IMR-90 (cell line): ENCODE data around the gene GPR152. TPM values are rescaled to one million over a fixed set of nuclear protein-coding genes. Genes with fewer than 3 reads are reported as not detected.

ENCODE experiments used
- ATAC-seq: fragments of 200-7000 bp; cut with Tn5 transposase; 2 replicates; pipeline ENCODE4 v1.9.1; 2020; ENCODE audit warnings: low read depth, mild to moderate bottlenecking, moderate library complexity
- BruUV-seq: library from RNA; stranded (reverse); fragments of 400-500 nt; replicated peaks from 2 replicates; lab custom pipeline; 2021; lab: Mats Ljungman, UMichigan
- CTCF ChIA-PET: fragments of 300-600 bp; formaldehyde crosslinking; extraction: SDS; loops from one replicate; lab custom pipeline; 2021; ENCODE audit warnings: antibody characterized with exemption; lab: Yijun Ruan, JAX
- POLR2A ChIA-PET: fragments of 300-600 bp; sonication (Branson Sonifier 250); formaldehyde crosslinking; loops from one replicate; lab custom pipeline; 2022; ENCODE audit warnings: antibody characterized with exemption; ENCODE audit not compliant: unreplicated experiment; lab: Charles Lee
- DNase-seq: peaks from one replicate; pipeline ENCODE4 v3.0.0; 2013
- H2AFZ ChIP-seq: replicated peaks from 2 replicates; pipeline ENCODE3; 2013; ENCODE audit warnings: low read length, mild to moderate bottlenecking; ENCODE audit not compliant: poor library complexity
- H2AK5ac ChIP-seq: 2 replicates; pipeline ENCODE4 v1.6.1; 2013; ENCODE audit warnings: low read depth, low read length, inconsistent platforms
- H2AK9ac ChIP-seq: replicated peaks from 2 replicates; pipeline ENCODE3; 2013; ENCODE audit warnings: mild to moderate bottlenecking, low read depth, low read length, moderate library complexity; ENCODE audit not compliant: poor library complexity
- H2BK120ac ChIP-seq: 2 replicates; pipeline ENCODE4 v1.6.1; 2013; ENCODE audit warnings: low read depth, low read length, inconsistent platforms
- H2BK15ac ChIP-seq: 3 replicates; pipeline ENCODE4 v1.6.1; 2013; ENCODE audit warnings: low read depth, low read length, inconsistent platforms
- H2BK20ac ChIP-seq: 2 replicates; pipeline ENCODE4 v1.6.1; 2013; ENCODE audit warnings: low read depth, mild to moderate bottlenecking, inconsistent platforms, low read length, moderate library complexity
- H2BK5ac ChIP-seq: 2 replicates; pipeline ENCODE4 v1.6.1; 2013; ENCODE audit warnings: mild to moderate bottlenecking, low read depth, low read length, inconsistent platforms; ENCODE audit not compliant: poor library complexity, severe bottlenecking
- H3K14ac ChIP-seq: replicated peaks from 2 replicates; pipeline ENCODE4 v1.6.1; 2013; ENCODE audit warnings: low read depth, low read length, inconsistent platforms
- H3K18ac ChIP-seq: 2 replicates; pipeline ENCODE4 v1.6.1; 2013; ENCODE audit warnings: low read depth, low read length, control low read depth
- H3K23ac ChIP-seq: 2 replicates; pipeline ENCODE4 v1.6.1; 2013; ENCODE audit warnings: low read depth, low read length, inconsistent platforms
- H3K27ac ChIP-seq: 2 replicates; pipeline ENCODE4 v1.5.1; 2013; ENCODE audit warnings: mild to moderate bottlenecking, control low read depth, low read length; ENCODE audit not compliant: insufficient read depth
- H3K27me3 ChIP-seq: 2 replicates; pipeline ENCODE4 v1.6.1; 2013; ENCODE audit warnings: low read length; ENCODE audit not compliant: control insufficient read depth, insufficient read depth
- H3K36me3 ChIP-seq: 2 replicates; pipeline ENCODE4 v1.6.1; 2013; ENCODE audit warnings: low read length, mixed read lengths; ENCODE audit not compliant: control insufficient read depth, insufficient read depth
- H3K4ac ChIP-seq: 2 replicates; pipeline ENCODE4 v1.6.1; 2013; ENCODE audit warnings: low read depth, low read length, inconsistent platforms
- H3K4me1 ChIP-seq: 2 replicates; pipeline ENCODE4 v1.6.1; 2013; ENCODE audit warnings: low read length, mixed read lengths; ENCODE audit not compliant: control insufficient read depth, insufficient read depth
- H3K4me2 ChIP-seq: 2 replicates; pipeline ENCODE4 v1.6.1; 2013; ENCODE audit warnings: low read depth, mild to moderate bottlenecking, control low read depth, low read length, moderate library complexity
- H3K4me3 ChIP-seq: 2 replicates; pipeline ENCODE4 v1.5.1; 2013; ENCODE audit warnings: low read depth, mild to moderate bottlenecking, control low read depth, low read length, moderate library complexity; ENCODE audit not compliant: insufficient read depth
- H3K56ac ChIP-seq: 2 replicates; pipeline ENCODE4 v1.6.1; 2013; ENCODE audit warnings: low read length, inconsistent platforms; ENCODE audit not compliant: insufficient read depth; ENCODE audit errors: extremely low read depth
- H3K79me1 ChIP-seq, 2 experiments: 2 replicates each; pipeline ENCODE4 v1.6.1; 2013; ENCODE audit warnings: low read length in 2 of 2, inconsistent platforms in 1 of 2, low read depth in 1 of 2
- H3K9ac ChIP-seq: 2 replicates; pipeline ENCODE4 v1.6.1; 2013; ENCODE audit warnings: low read depth, low read length, control low read depth
- H3K9me1 ChIP-seq: 2 replicates; pipeline ENCODE4 v1.6.1; 2013; ENCODE audit warnings: low read length, inconsistent platforms; ENCODE audit not compliant: insufficient read depth
- H3K9me3 ChIP-seq: 2 replicates; pipeline ENCODE4 v1.6.1; 2013; ENCODE audit warnings: low read length; ENCODE audit not compliant: control insufficient read depth, insufficient read depth
- H4K20me1 ChIP-seq: 2 replicates; pipeline ENCODE4 v1.6.1; 2013; ENCODE audit warnings: low read length, inconsistent platforms; ENCODE audit not compliant: insufficient read depth
- H4K5ac ChIP-seq: 2 replicates; pipeline ENCODE4 v1.6.1; 2013; ENCODE audit warnings: mild to moderate bottlenecking, low read depth, low read length, control low read depth
- H4K8ac ChIP-seq, 2 experiments: 2 replicates each; pipeline ENCODE4 v1.6.1; 2013; ENCODE audit warnings: low read depth in 2 of 2, low read length in 2 of 2, control low read depth in 1 of 2, inconsistent platforms in 1 of 2
- H4K91ac ChIP-seq: 2 replicates; pipeline ENCODE4 v1.6.1; 2013; ENCODE audit warnings: low read depth, low read length, inconsistent platforms; ENCODE audit not compliant: insufficient read depth
- BHLHE40 ChIP-seq: fragments of 150-350 bp; IDR thresholded peaks from 2 replicates; pipeline ENCODE4 v1.6.1; 2016; ENCODE audit warnings: mild to moderate bottlenecking, low read depth, low read length
- CEBPB ChIP-seq: IDR thresholded peaks from 2 replicates; pipeline ENCODE4 v1.6.1; 2012; ENCODE audit warnings: low read depth, low read length, improper control_type of control experiment
- CHD1 ChIP-seq: IDR thresholded peaks from 2 replicates; pipeline ENCODE4 v1.6.1; 2012; ENCODE audit warnings: low read depth, low read length, improper control_type of control experiment
- CTCF ChIP-seq: conservative IDR thresholded peaks from 2 replicates; pipeline ENCODE4 v1.5.1; 2012; ENCODE audit warnings: mild to moderate bottlenecking, low read depth, low read length, improper control_type of control experiment
- ELK1 ChIP-seq: fragments of 150-350 bp; IDR thresholded peaks from 2 replicates; pipeline ENCODE4 v1.6.1; 2016; ENCODE audit warnings: low read depth, mild to moderate bottlenecking, low read length, moderate library complexity, borderline replicate concordance
- MAFK ChIP-seq: IDR thresholded peaks from 2 replicates; pipeline ENCODE4 v1.6.1; 2012; ENCODE audit warnings: low read depth, low read length, improper control_type of control experiment
- MAZ ChIP-seq: IDR thresholded peaks from 2 replicates; pipeline ENCODE4 v1.6.1; 2012; ENCODE audit warnings: low read depth, mild to moderate bottlenecking, low read length, improper control_type of control experiment, moderate library complexity, borderline replicate concordance
- MXI1 ChIP-seq: IDR thresholded peaks from 2 replicates; pipeline ENCODE4 v1.6.1; 2012; ENCODE audit warnings: low read depth, mild to moderate bottlenecking, low read length, moderate library complexity, borderline replicate concordance
- NFE2L2 ChIP-seq: fragments of 150-350 bp; IDR thresholded peaks from 2 replicates; pipeline ENCODE4 v1.6.1; 2016; ENCODE audit warnings: low read depth, mild to moderate bottlenecking, low read length
- POLR2A ChIP-seq: IDR thresholded peaks from 2 replicates; pipeline ENCODE4 v1.6.1; 2012; ENCODE audit warnings: mild to moderate bottlenecking, low read depth, low read length
- RAD21 ChIP-seq: IDR thresholded peaks from 2 replicates; pipeline ENCODE4 v1.6.1; 2012; ENCODE audit warnings: low read length, improper control_type of control experiment
- RCOR1 ChIP-seq: IDR thresholded peaks from 2 replicates; pipeline ENCODE4 v1.6.1; 2012; ENCODE audit warnings: mild to moderate bottlenecking, low read length, improper control_type of control experiment; ENCODE audit not compliant: insufficient replicate concordance
- RFX5 ChIP-seq: IDR thresholded peaks from 2 replicates; pipeline ENCODE4 v1.8.0; 2012; ENCODE audit warnings: low read depth, mild to moderate bottlenecking, low read length, moderate library complexity
- SMC3 ChIP-seq: fragments of 150-350 bp; IDR thresholded peaks from 2 replicates; pipeline ENCODE4 v1.6.1; 2016; ENCODE audit warnings: low read depth, mild to moderate bottlenecking, antibody characterized with exemption, low read length, moderate library complexity
- USF2 ChIP-seq: fragments of 150-350 bp; IDR thresholded peaks from 2 replicates; pipeline ENCODE4 v1.6.1; 2017; ENCODE audit warnings: mild to moderate bottlenecking, antibody characterized with exemption, low read length, low read depth
- WGBS, 2 experiments: methylation state at CpG; one replicate each; pipeline versions ENCODE4 v1.1.5 to v1.1.7; 2013; ENCODE audit warnings: missing lambda C conversion rate in 2 of 2; ENCODE audit not compliant: insufficient read length in 1 of 2; ENCODE audit errors: extremely low coverage in 2 of 2; 5-methylcytosine and 5-hydroxymethylcytosine counted together
- dilution Hi-C: fragments of 300-500 bp; cut with HindIII; formaldehyde crosslinking; loops from one replicate; pipeline ENCODE4 v1.14.3; 2018; ENCODE audit warnings: low sequenced_read_pairs; ENCODE audit not compliant: unreplicated experiment
- in situ Hi-C: fragments of 300-500 bp; cut with MboI; formaldehyde crosslinking; loops from 3 replicates; pipeline ENCODE4 v1.14.3; 2019; ENCODE audit warnings: low sequenced_read_pairs, inconsistent platforms, mixed read lengths
- intact Hi-C: fragments of 100-400 bp; cut with micrococcal nuclease; formaldehyde crosslinking; loops from 2 replicates; pipeline ENCODE4 v1.10.0; 2022
- polyA plus RNA-seq, 3 experiments: library from polyadenylated mRNA; depleted of rRNA; stranded (reverse); fragments of >200 nt; gene quantifications; 2 replicates each; pipeline ENCODE4 v1.2.3, GENCODE V29; 2012; ENCODE audit warnings: low replicate concordance in 1 of 3
- total RNA-seq: library from RNA; depleted of rRNA; stranded (reverse); fragments of >200 nt; gene quantifications from 2 replicates; pipeline ENCODE4 v1.2.3, GENCODE V29; 2012

Gene GPR152
- total and polyA plus RNA-seq, 2 of the 4 experiments (the other 2 are of a cell fraction), result not detected

GRCh38 chr11:67405688-67406339, 46.7 kb downstream of the GPR152 start:
- Histone ChIP-seq H3K27me3 (peaks cover 33% of the 10 kb centered on the region), H2AK9ac (no peak overlapping the region), H3K4me3 (no peak overlapping the region), H3K9me1 (no peaks in the 10 kb centered on the region), H2AK5ac (no peak overlapping the region), H2BK20ac (no peak overlapping the region), H3K18ac (no peak overlapping the region), H3K14ac (no peak overlapping the region), H3K4me2 (no peak overlapping the region), H3K79me1 (peaks cover 2 to 6% of the 10 kb centered on the region in 2 experiments; a peak in 3 of 4 replicates), H3K4me1 (peaks cover 3% of the 10 kb centered on the region), H3K23ac (no peak overlapping the region), H3K56ac (no peak overlapping the region), H4K8ac (no peak overlapping the region), H3K9ac (no peak overlapping the region), H2BK5ac (no peak overlapping the region), H2AFZ (peak overlapping the region; percentile 19), H2BK120ac (no peak overlapping the region), H4K20me1 (peaks cover 5% of the 10 kb centered on the region), H3K36me3 (no peaks in the 10 kb centered on the region), H3K9me3 (no peaks in the 10 kb centered on the region), H2BK15ac (no peak overlapping the region), H4K91ac (no peak overlapping the region), H4K5ac (no peak overlapping the region), H3K4ac (no peak overlapping the region), H3K27ac (no peak overlapping the region)
- WGBS, 2 experiments, result 57% methylated on average over 5 of the region's 9 CpGs; no CpG with 5 or more reads in 1 of the 2 experiments
- ChIA-PET CTCF (no interaction called here), POLR2A (no interaction called here)
- intact Hi-C loops (no loop called here), dilution Hi-C loops (no loop called here), in situ Hi-C loops (no loop called here)
- ATAC-seq, result no peak
- BruUV-seq, result no TSS peak
- no peak for DNase-seq
- no peak for TF ChIP-seq CEBPB
- TF ChIP-seq RFX5, result no peak
- no peak for TF ChIP-seq ELK1
- TF ChIP-seq MAZ, result no peak
- no peak for TF ChIP-seq MAFK
- no peak for TF ChIP-seq MXI1
- TF ChIP-seq SMC3, result no peak
- no peak for TF ChIP-seq NFE2L2
- no peak for TF ChIP-seq USF2
- TF ChIP-seq CHD1, result no peak
- TF ChIP-seq POLR2A, result no peak
- TF ChIP-seq RAD21, result no peak
- no peak for TF ChIP-seq BHLHE40
- TF ChIP-seq CTCF, result no peak
- TF ChIP-seq RCOR1, result no peak
